SK-N-SH (cell line): ENCODE results near the gene C1QL3. TPM values are rescaled to one million over a fixed set of nuclear protein-coding genes. Genes with fewer than 3 reads are reported as not detected.

Experiments
- CTCF ChIA-PET: fragments of 300-600, 350-600 bp; formaldehyde crosslinking; extraction: SDS; loops from one replicate; lab custom pipeline; 2021; lab: Yijun Ruan, JAX
- POLR2A ChIA-PET: fragments of 350-600 bp; sonication (Branson Sonifier 250); formaldehyde crosslinking; extraction: SDS; loops from one replicate; lab custom pipeline; 2020; ENCODE audit warnings: antibody characterized with exemption, inconsistent platforms; lab: Yijun Ruan, JAX
- DNase-seq: peaks from one replicate; pipeline ENCODE4 v3.0.0; 2012
- H2AFZ ChIP-seq: fragments of 200-600 bp; sonication (generic); 2 replicates; pipeline ENCODE4 v1.8.1; 2016; ENCODE audit warnings: antibody characterized with exemption, mild to moderate bottlenecking, low read depth
- H3F3A ChIP-seq: fragments of 200-600 bp; sonication (generic); replicated peaks from 2 replicates; pipeline ENCODE3; 2016; ENCODE audit warnings: antibody characterized with exemption, mild to moderate bottlenecking; ENCODE audit not compliant: insufficient read depth
- H3K27ac ChIP-seq, 2 experiments: fragments of 200-500 bp in 1 of 2; fragments of 200-600 bp in 1 of 2; sonication (Bioruptor generic) in 1 of 2; sonication (generic), shearing (Covaris generic) in 1 of 2; 2 replicates each; pipeline versions ENCODE4 v1.5.1 to v1.6.1; 2014 to 2016; ENCODE audit warnings: low read depth in 2 of 2, inconsistent platforms in 1 of 2, low read length in 1 of 2, mild to moderate bottlenecking in 1 of 2, mixed read lengths in 1 of 2
- H3K27me3 ChIP-seq: fragments of 200-600 bp; sonication (generic), shearing (Covaris generic); 2 replicates; pipeline ENCODE4 v1.6.1; 2016; ENCODE audit warnings: mixed run types; ENCODE audit not compliant: insufficient read depth
- H3K36me3 ChIP-seq, 2 experiments: fragments of 200-500 bp in 1 of 2; fragments of 200-600 bp in 1 of 2; sonication (Bioruptor generic) in 1 of 2; sonication (generic) in 1 of 2; replicated peaks in 1 of 2; 2 replicates each; pipeline versions ENCODE3 to v1.5.1; 2014 to 2016; ENCODE audit warnings: low read length in 1 of 2, mild to moderate bottlenecking in 1 of 2; ENCODE audit not compliant: insufficient read depth in 2 of 2, control insufficient read depth in 1 of 2
- H3K4me1 ChIP-seq, 2 experiments: fragments of 200-500 bp in 1 of 2; fragments of 200-600 bp in 1 of 2; sonication (Bioruptor generic) in 1 of 2; sonication (generic), shearing (Covaris generic) in 1 of 2; 2 replicates each; pipeline versions ENCODE4 v1.5.1 to v1.6.1; 2014 to 2016; ENCODE audit warnings: low read depth in 1 of 2, low read length in 1 of 2, mixed run types in 1 of 2; ENCODE audit not compliant: insufficient read depth in 2 of 2, control insufficient read depth in 1 of 2
- H3K4me2 ChIP-seq: fragments of 200-600 bp; sonication (generic), shearing (Covaris generic); 2 replicates; pipeline ENCODE4 v1.6.1; 2017; ENCODE audit warnings: mixed run types
- H3K4me3 ChIP-seq, 2 experiments: fragments of 200-500 bp in 1 of 2; fragments of 200-600 bp in 1 of 2; sonication (Bioruptor generic) in 1 of 2; sonication (generic), shearing (Covaris generic) in 1 of 2; 2 replicates each; pipeline versions ENCODE4 v1.5.1 to v1.8.1; 2014 to 2016; ENCODE audit warnings: low read depth in 2 of 2, inconsistent platforms in 1 of 2, low read length in 1 of 2, mild to moderate bottlenecking in 1 of 2, mixed read lengths in 1 of 2, moderate library complexity in 1 of 2
- H3K79me2 ChIP-seq: fragments of 200-600 bp; sonication (generic); 2 replicates; pipeline ENCODE4 v1.8.1; 2017; ENCODE audit warnings: mild to moderate bottlenecking; ENCODE audit not compliant: insufficient read depth
- H3K9ac ChIP-seq: fragments of 200-600 bp; sonication (generic); 2 replicates; pipeline ENCODE4 v1.6.1; 2017; ENCODE audit warnings: mixed run types
- H3K9me2 ChIP-seq: fragments of 200-600 bp; sonication (generic); 2 replicates; pipeline ENCODE4 v1.6.1; 2017; ENCODE audit warnings: mixed run types
- H3K9me3 ChIP-seq: fragments of 200-600 bp; sonication (generic); 2 replicates; pipeline ENCODE4 v1.6.1; 2017; ENCODE audit warnings: mixed run types, mild to moderate bottlenecking, moderate library complexity
- H4K20me1 ChIP-seq: fragments of 200-600 bp; sonication (generic); 2 replicates; pipeline ENCODE4 v1.6.1; 2017; ENCODE audit warnings: mild to moderate bottlenecking, mixed run types; ENCODE audit not compliant: insufficient read depth
- CTCF ChIP-seq: fragments of 200-600 bp; sonication (generic); IDR thresholded peaks from 2 replicates; pipeline ENCODE4 v1.6.1; 2017; ENCODE audit warnings: antibody characterized with exemption, mild to moderate bottlenecking, moderate library complexity
- ELF1 ChIP-seq: IDR thresholded peaks from 2 replicates; pipeline ENCODE4 v1.4.0; 2012
- EP300 ChIP-seq, 2 experiments: IDR thresholded peaks; 2 replicates each; pipeline versions ENCODE4 v1.4.0 to v1.6.1; 2012; ENCODE audit warnings: borderline replicate concordance in 1 of 2, low read depth in 1 of 2, low read length in 1 of 2
- FOXJ3 ChIP-seq: sonication (generic); formaldehyde crosslinking; IDR thresholded peaks from 2 replicates; pipeline ENCODE4 v1.5.1; 2020; ENCODE audit warnings: mild to moderate bottlenecking, missing genetic modification reagents
- FOXM1 ChIP-seq: IDR thresholded peaks from 2 replicates; pipeline ENCODE4 v1.4.0; 2012; ENCODE audit warnings: low read depth, mild to moderate bottlenecking
- GABPA ChIP-seq: IDR thresholded peaks from 2 replicates; pipeline ENCODE4 v1.4.0; 2012; ENCODE audit warnings: low read depth, mild to moderate bottlenecking
- MAX ChIP-seq: IDR thresholded peaks from 2 replicates; pipeline ENCODE4 v1.4.0; 2012; ENCODE audit warnings: low read depth
- NRF1 ChIP-seq: IDR thresholded peaks from 2 replicates; pipeline ENCODE4 v1.6.1; 2012; ENCODE audit warnings: low read depth, mild to moderate bottlenecking, low read length
- PBX3 ChIP-seq: IDR thresholded peaks from 2 replicates; pipeline ENCODE4; 2012
- RAD21 ChIP-seq: IDR thresholded peaks from 2 replicates; pipeline ENCODE4 v1.6.1; 2012; ENCODE audit warnings: mild to moderate bottlenecking, low read length
- REST ChIP-seq: IDR thresholded peaks from 2 replicates; pipeline ENCODE4 v1.6.1; 2012; ENCODE audit warnings: mild to moderate bottlenecking, low read depth, low read length, moderate library complexity
- RFX5 ChIP-seq: IDR thresholded peaks from 2 replicates; pipeline ENCODE4 v1.6.1; 2012; ENCODE audit warnings: mild to moderate bottlenecking, improper control_type of control experiment, low read length
- SIN3A ChIP-seq: IDR thresholded peaks from 2 replicates; pipeline ENCODE4 v1.6.1; 2012; ENCODE audit warnings: low read depth, mild to moderate bottlenecking, low read length, moderate library complexity, borderline replicate concordance
- USF1 ChIP-seq: IDR thresholded peaks from 2 replicates; pipeline ENCODE4 v1.4.0; 2012; ENCODE audit warnings: low read depth, borderline replicate concordance
- WGBS: methylation state at CpG from one replicate; pipeline ENCODE4 v1.1.6; 2017; ENCODE audit warnings: low lambda C conversion rate; 5-methylcytosine and 5-hydroxymethylcytosine counted together
- polyA plus RNA-seq, 3 experiments: library from polyadenylated mRNA; depleted of rRNA; stranded (reverse); fragments of >200 nt; gene quantifications; 2 replicates each; pipeline ENCODE4 v1.2.3, GENCODE V29; 2012

C1QL3 gene
- polyA plus RNA-seq, 1 of the 3 experiments (the other 2 are of a cell fraction): not detected

- Histone ChIP-seq H2AFZ (no peak overlapping the region), H3K36me3 (no peaks in the 10 kb centered on the region), H3K79me2 (no peaks in the 10 kb centered on the region), H3K9me2 (no peaks in the 10 kb centered on the region), H3K9me3 (no peaks in the 10 kb centered on the region), H3K27ac (no peak overlapping the region), H3F3A (no peaks in the 10 kb centered on the region), H4K20me1 (no peaks in the 10 kb centered on the region), H3K4me2 (no peak overlapping the region), H3K9ac (no peak overlapping the region), H3K4me1 (peaks cover 0 to 2% of the 10 kb centered on the region in 2 experiments; a peak in 1 of 4 replicates), H3K4me3 (no peak overlapping the region), H3K27me3 (no peaks in the 10 kb centered on the region)
- no peak for DNase-seq
- WGBS: 36% methylated on average over 3 of the region's 3 CpGs
- CTCF ChIA-PET: interaction anchor here (1.6 to 1.9 kb wide), 2 partner anchors 9 to 15 kb away, joined by 9 to 11 read pairs; no protein-coding TSS in a partner anchor
- POLR2A ChIA-PET: no interaction called here
- TF ChIP-seq ELF1 (no peak), CTCF (no peak), FOXJ3 (no peak), MAX (no peak), FOXM1 (no peak), RFX5 (no peak), USF1 (no peak), SIN3A (no peak), EP300 (IDR thresholded peaks at IDR 0.05; ENCODE audit: borderline replicate concordance in 1 of 2, low read depth in 1 of 2, low read length in 1 of 2) (no peak), PBX3 (no peak), RAD21 (no peak), GABPA (no peak), REST (no peak), NRF1 (no peak)
Observed at GRCh38 chr10:16544099-16544498, 22.4 kb upstream of the C1QL3 start.
